TTC549 (cell line): ENCODE data around the gene SMAD3.

Experiments
- FAIRE-seq: peaks from 2 replicates; lab custom pipeline; 2012; peaks lifted over from hg19 to GRCh38; lab: Jason Lieb, UNC

The SMAD3 gene

DNA sequence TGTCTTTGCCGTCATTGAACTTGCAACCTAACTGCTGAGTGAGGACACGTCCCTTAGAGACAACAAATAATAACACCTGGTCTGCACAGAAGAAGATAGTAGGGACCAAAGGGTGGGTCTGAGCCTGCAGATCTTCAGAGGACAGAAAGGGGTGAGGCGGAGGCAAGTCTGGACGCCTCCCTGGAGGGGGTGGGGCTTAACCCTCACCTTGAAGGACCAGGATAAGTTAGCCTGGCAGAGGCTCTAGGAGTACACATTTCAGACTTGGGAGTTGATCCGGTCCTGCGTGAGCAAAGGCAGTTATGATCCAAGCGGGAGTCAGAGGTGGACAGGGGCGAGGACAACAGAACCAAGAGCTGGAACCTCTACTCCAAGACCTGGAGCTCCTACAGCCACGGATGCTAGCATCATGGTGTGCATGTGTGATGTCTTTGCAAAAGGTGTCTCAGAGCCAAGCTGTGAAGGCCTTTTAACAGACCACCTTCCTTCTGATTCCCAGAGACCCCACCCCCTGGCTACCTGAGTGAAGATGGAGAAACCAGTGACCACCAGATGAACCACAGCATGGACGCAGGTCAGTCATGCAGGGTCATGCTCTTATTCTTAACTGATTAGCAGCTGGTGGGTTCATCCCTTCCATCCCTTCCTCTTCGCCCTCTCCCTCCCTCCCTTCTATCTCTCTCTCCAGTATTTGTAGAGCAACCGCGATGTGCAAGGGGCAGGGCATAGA is 101.0 kb downstream of the SMAD3 start:
- no peak for FAIRE-seq

DNA sequence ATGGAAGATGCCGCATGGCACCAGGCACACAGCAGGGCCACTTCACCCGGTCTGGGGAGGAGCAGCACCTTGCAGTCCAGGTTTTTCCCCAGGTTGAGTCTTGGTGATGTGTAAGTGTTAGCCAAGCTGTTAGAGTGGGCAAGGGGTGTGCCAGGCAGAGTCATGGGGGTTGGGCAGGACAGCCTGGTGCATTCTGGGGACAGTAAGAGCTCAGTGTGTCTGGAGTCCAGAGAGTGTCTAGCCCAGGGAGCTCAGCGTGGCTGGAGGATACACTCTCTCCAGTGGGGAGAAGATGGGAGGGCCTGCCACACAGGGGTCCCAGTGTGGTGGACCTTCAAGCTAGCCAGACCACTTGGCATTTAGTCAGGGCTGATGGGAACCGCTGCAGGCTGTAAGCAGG is 101.7 kb downstream of the SMAD3 start:
- no peak for FAIRE-seq

DNA sequence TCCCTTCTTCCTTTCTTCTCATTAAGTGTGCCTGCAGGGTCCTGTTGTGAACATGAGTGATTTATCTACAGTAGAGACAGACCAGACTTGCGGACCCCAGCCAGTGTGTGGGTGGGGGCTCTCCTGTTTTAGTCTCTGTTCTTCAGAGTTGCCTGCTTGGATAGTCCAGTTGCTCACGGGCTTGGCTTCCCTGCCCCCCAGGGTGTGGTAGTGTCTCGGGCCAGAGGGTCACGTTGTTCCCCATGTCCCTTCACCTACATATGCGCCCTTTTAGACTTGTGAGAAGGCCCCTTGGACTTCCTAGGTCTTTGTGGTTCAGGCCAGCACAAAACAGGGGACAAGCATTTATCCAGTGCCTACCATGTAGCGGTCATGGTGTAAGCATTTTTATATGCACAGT is 103.3 kb downstream of the SMAD3 start:
- no peak for FAIRE-seq

DNA sequence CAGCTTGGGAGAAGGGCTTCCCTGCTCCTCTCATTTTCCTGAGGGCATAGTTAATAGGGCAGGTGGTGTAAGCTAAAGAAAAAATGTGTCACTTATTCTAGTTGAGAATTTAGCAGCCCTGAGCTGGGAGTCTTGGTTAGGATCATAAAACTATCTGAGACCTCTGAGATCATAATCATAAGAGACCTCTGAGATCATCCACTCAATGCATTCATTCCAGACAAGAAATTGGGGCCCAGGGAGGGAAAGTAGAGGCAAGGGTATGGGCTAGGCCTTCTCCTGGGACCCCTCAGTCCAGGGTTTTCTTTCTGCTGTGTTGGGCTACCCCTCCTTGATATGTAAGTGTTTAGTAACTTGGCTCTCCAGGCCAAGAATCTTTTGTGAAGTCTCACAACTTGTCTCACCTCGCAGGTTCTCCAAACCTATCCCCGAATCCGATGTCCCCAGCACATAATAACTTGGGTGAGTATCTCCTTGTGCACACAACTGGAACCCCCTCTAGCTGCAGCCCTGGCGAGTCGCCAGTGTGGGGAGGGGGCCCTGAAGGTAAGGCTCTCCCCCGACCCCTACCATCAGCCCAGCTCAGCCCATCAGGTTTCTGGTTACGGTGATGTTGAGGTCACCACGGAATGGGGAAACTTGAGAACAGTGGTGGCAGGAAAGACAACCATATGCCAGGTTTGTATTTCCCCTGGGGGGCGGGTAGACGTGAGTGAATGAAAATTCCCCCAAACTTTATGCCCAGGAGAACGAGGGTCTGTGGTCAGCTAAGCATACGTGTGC is 104.9 kb downstream of the SMAD3 start:
- FAIRE-seq, result no peak

DNA sequence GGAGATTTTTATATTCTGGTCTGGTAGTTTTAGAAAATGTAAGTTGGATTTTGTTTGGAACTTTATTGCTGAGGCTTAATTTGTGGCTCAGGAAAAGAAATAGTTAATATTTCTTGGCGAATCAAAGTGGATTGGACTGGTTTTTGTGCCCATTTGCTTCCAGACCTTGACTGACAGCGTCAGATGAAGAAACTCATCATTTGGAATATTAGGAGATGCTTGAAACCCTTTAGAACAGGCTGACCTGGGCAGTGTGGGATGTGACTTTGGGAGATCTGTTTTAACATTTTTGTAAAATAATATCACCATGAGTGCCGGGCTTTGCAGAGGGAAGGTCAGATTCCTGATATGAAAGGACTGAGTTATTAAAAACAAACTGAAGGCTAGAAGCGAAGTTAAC is 106.1 kb downstream of the SMAD3 start:
- no peak for FAIRE-seq

DNA sequence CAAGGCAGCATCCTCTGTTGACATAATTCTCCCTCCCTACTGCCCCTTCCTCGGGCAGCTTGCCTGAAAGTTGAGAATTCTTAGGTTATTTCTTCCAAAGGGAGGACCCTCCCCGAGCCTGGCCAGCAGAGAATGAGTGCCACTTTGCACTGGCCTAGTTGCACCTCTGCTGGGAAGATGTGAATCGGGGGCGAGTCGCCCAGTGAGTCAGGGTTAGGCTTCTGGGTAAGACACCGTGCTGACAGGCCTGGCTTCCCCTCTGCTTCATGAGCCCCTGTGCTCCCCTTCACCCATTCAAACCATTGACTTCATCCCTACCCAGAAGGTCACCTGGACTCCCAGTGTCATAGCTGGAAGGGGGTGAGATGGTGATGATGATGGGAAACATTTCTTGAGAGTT is 106.8 kb downstream of the SMAD3 start:
- no peak for FAIRE-seq

DNA sequence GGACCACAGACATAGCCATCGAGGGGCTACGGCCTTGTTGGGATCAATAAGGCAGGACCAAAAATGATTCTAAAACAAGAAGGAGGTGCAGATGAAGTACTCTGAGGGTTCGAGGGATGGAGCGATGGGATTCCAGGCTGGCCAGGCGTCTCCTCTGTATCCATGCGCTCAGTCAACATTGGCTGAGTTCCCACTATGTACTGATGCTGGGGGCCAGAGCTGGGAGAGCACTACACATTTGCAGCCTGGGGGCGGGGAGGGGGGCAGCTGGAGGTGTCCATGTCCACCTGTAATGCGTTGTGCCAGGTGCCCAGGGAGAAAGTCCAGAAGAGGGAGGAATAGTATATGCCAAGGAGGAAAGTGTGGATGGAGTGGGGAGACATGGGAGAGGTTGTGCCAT is 107.6 kb downstream of the SMAD3 start:
- FAIRE-seq, result no peak

DNA sequence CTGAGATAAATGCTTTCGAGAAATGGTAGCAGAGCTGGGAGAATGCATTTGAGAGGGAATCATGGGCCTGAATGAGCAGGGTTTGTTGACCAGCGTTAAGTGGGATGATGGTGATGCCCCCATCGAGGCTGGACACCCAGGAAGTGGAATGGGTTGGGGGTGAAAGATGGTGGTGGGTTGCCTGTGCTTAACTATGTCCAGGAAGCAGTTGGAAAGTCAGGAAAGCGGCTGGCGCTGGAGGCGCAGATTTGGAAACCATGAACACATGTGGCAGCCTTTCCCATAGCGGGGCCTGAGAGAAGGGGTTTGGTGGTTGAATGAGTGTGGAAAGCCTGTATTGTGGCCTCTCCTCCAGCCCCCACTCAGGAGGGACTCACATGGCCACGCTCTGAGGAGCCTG is 108.4 kb downstream of the SMAD3 start:
- FAIRE-seq, result no peak

DNA sequence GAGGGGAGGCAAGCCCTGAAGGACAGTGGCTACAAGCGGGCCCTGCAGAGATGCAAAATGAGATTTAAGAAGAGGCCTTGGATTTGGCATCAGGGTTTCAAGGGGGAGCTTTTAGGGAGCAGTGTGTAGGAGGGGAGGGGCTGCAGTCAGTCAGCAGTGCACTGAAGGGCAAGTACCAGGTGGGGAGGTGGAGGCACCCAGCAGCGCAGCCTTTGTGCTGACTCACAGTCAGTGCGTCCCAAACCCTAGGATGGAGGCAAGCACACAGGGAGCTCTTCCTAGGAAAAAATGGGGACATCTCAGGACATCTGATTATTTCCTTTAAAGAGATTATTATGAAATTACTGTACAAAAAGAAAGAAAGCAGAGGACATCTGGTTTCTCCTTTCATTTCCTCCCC is 109.0 kb downstream of the SMAD3 start:
- FAIRE-seq, result no peak

DNA sequence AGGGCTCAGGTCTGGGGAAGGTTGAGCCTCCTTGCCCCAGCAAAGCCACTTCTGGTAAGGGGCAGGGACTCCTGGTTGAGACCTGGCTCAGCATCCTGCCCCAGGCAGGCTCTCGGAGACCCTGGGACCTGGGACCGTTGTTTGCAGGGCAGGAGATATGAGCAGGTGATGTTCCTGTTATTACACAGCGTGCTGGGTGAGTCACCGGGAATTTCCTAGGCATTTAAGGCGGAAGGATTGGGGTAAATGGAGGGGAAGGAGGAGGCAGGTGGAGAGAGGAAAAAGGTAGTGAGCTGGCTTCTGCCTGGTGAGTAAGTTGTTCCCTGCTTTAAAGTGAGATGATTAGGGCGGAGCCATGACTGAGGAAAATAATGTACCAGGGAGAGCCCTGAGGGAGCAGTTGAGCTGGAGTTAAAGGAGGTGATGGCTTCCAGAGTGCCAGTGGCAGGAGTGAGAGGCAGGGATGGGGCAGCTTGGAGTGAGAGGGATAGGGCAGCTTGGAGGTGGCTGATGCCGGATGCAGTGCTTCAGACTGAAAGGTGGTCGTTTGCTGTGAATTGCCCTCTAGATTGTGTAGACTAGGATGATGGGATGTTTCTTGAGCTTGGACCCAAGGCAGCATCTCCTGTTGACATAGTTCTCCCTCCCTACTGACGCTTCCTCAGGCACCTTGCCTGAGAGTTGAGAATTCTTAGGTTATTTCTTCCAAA is 109.6 kb downstream of the SMAD3 start:
- no peak for FAIRE-seq

DNA sequence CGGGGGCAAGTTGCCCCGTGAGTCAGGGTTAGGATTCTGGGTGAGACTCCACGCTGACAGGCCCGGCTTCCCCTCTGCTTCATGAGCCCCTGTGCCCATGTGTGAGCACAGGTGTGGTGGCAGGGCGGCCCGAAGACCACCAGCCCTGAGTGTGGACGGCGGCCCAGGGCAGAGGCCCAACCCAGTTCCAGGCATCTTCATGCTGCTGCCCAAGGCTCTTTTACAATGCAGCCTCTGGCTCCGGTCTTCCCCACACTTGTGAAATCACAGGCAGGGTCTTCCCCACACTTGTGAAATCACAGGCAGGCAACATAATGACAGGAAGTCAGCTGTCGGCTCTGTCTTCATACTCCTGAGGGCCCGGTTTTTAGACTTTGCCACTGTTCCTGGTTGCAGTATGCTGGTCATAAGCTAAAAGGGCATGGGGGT is 110.3 kb downstream of the SMAD3 start:
- no peak for FAIRE-seq

DNA sequence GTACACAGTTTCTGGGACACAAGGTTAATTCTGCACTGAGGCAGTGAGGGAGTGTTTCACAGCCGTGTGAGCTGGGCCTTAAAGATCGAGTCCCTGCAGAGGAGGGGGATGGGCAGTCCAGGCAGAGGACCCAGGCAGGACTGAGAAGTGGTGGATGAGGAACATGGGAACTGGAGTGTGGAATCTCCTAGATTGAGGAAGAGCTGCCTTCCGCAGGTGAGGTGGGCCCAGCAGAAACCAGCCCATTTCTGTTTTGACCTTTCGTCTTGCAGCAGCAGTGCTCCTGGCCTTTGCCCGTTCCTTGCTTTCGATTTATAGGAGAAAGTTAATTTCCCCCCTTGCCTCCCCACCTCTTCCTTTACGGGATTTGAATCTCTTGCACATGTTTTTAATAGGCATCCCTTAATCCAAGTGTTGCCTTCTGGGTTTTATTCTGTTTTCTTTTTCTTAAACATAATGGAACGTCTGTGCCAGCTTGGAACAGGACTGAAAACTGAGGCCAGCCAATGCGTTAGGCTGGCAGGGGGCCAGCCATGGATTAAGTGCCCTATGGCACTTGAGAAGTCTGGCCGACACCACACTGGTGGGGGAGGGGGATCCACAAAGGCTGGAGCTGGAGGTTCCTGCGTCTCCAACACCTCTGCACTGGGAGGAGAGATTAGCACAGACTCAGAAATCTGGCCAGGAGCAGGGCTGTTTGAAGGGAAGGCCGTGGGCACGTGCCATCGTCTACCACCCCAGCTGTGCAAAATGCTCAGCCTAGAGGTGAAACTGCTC is 111.0 kb downstream of the SMAD3 start:
- no peak for FAIRE-seq

DNA sequence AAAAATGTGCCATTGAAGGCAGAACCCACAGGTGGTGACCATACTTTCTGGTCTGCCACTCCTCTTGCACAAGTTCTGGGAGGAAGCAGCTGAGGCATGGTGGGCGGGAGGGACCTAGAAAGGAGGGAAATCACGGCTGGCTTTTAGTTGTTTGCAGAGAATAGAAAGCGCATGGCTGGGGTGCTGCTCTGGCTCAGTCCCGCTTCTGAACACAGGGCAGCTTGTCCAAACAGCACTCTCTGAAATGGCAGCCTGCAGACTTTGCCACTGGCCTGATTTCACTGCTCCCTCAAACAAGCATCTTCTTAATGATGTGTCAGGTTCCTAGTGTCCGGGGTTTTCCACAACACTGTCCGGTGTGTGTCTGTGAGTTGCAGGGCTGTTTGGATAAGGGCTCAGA is 112.3 kb downstream of the SMAD3 start:
- no peak for FAIRE-seq

DNA sequence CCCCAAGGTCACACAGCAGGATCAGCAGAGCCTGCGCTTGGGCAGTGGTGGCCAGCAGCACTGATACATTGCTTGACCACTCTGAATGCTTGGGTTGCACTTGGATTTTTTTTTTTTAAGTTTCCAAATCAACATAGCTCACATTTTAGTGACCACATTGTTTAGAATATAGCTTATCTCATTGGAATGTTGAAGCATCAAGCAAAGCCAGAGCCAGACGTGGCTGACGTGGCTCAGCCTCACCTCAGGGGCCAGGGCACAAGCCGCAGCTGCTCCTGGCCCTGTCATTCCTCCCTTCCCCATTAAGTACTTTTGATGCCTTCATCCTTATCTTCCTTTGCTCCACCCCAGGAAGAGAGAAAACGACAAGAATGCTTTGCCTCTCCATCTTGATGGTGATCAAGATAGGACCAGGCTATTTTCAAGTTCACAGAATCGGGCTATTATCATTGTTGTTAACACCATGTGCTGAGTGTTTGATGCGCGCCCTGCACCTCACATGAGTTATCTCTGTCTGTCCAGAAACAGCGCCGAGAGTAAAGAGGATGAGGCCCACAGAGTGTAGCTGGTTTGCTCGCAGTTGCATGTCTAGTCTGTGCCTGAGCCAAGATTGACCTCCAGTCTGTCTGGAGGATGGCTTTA is 113.3 kb downstream of the SMAD3 start:
- no peak for FAIRE-seq

DNA sequence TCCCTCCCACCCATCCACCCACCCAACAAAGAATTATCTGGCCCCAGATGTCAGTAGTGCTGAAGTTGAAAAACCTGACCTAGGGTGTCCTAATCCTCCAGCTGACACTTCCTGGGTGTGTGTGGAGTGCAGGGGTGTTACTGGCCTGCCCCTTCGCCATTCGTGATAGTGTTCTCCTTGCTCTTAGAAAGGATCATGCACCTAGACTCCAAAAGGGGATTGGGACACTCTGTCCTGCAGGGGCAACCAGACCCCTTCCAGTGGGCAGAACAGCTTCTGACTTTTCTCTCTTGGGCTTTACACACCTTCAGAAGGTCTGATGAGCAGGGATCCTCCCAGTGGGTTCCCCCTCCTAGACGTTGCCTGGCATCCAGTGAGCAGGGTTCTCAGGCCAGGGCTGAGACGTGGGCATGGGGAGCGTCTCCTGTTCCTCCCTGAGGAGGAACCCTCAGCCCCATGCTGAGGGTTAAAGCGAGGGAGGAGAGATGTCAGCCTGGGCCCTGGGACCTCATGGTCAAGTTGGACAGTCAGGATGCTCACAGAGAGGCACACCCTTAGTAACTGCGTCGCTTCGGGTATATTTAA is 114.1 kb downstream of the SMAD3 start:
- FAIRE-seq, result no peak

DNA sequence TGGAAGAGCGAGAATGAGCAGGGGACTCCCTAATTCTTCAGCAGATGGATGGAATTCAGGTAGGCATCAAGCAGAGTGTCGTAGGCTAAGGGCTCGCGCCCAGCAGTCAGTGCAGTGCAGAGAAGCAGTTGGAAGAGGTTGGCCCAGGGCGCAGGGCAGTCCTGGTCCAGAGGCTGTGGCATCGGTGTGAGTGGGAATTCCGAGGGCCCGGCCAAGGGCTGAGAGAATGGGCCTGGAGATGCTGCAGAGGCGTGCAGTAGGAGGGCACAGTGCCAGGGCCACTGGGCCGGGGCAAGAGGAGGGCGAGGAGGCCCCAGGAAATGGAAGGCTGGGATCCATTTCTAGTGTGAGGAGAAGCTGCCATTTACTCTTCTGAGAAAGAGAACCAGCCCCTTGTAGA is 114.6 kb downstream of the SMAD3 start:
- FAIRE-seq, result no peak

DNA sequence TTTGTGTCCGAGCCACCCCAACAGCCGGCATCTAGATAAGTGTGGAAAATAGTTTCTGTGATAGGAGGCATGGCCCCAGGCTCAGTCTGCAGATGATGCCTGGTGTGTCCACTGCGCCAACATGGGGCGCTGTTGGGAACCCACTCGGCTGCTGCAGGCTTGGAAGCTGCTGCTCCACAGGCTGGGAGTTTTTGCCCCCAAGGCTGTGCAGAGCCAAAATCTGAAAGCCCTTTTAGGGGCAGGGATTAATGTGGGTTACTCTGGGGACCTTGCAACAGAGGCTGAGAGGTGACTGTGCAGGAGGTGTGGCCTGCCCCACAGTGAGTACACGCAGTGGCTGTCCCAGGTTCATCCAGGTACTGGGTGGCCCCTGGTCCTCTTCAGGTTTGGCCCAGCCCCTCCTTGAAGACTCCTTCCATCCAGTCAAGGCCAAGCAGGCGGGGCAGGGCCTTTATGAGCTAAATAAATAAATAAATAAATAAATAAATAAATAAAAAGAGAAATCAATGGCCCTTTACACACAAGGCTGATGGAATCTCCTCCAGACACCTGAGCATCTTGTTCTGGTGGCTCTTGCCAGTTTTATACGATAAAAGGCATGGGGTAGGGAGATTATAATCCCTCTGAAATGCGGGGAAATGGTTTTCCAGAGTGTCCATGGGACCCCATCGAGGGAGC is 115.3 kb downstream of the SMAD3 start:
- FAIRE-seq, result no peak

DNA sequence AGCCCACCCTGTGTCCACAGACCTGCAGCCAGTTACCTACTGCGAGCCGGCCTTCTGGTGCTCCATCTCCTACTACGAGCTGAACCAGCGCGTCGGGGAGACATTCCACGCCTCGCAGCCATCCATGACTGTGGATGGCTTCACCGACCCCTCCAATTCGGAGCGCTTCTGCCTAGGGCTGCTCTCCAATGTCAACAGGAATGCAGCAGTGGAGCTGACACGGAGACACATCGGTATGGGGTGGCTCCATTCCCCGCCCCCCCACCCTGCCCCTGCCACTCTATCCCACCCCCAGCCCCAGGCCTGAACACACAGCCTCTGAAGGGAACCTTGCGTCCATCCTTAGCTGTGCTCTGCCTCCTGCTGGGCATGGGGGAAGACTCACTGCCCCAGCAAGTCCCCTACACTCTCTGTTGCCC is 115.8 kb downstream of the SMAD3 start:
- no peak for FAIRE-seq

DNA sequence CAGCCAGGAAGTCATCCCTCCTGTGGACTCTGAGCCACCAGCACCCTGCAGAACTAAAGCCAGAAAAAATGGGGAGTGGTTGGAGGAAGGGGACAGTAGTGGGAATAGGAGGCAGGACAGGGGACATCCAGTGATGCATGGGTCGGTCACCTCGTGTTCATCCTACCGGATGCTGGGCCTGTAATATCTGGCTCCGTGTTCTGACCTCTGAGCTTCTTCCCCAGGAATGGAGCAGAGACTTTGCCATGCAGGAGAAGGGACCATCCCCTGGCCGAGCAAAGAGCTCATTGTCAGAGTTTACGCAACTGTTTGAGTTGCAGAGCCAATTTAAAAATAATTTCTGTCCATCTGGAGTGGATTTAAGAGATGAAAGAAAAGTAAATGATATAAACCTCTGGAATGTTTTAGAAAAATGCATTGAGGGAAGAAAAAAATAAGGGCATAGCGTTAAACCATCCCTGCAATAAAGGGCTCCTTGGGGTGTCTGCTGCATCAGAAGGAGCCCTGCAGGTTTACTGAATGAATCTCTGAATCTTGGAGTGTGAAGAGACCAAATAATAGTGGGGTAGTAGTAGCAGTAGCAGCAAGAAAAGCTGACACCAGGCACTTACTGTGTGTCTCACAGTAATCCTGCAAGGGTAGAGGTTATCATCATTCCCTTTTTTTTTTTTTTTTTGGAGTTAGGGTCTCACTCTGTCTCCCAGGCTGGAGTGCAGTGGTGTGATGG is 118.2 kb downstream of the SMAD3 start:
- FAIRE-seq, result no peak

DNA sequence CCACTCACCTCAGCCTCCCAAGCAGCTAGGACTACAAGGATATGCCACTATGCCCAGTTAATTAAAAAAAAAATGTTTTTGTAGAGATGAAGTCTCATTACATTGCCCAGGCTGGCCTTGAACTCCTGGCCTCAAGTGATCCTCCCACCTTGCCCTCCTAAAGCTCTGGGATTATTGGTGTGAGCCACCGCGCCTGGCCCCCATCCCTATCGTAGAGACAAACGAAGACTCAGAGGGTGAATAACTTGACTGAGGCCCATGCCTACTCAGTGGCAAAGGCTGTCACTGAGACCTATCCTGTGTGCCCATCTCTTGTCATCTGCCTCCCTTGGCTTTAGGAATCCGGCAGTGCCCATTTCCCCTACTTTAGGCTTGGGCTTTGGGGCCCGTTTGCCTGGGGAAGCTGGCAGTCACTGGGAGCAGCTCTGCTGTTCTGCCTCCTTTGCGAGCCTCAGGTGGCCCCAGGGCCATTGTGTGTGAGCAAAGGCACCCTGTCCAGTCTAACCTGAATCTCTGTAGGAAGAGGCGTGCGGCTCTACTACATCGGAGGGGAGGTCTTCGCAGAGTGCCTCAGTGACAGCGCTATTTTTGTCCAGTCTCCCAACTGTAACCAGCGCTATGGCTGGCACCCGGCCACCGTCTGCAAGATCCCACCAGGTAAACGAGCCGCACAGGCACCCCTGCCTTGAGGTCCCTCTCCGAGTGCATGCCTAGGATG is 119.0 kb downstream of the SMAD3 start:
- FAIRE-seq, result no peak
